Vagina (tissue), 2 donors: Measurements from ENCODE around the gene EGR2.

Experiments used
- CTCF ChIP-seq, 3 experiments: fragments of 450-650 bp in 2 of 3; fragments of 200-600 bp in 1 of 3; sonication (generic) in 1 of 3; IDR thresholded peaks; one replicate each; pipeline ENCODE4 v1.5.1; 2017 to 2019; ENCODE audit warnings: antibody characterized with exemption in 3 of 3, mild to moderate bottlenecking in 2 of 3, moderate library complexity in 2 of 3
- POLR2A ChIP-seq, 2 donors: fragments of 450-650 bp; IDR thresholded peaks; one replicate each; pipeline ENCODE4 v1.6.1; 2017; ENCODE audit warnings: antibody characterized with exemption in 2 of 2, mild to moderate bottlenecking in 2 of 2, moderate library complexity in 2 of 2

DNA sequence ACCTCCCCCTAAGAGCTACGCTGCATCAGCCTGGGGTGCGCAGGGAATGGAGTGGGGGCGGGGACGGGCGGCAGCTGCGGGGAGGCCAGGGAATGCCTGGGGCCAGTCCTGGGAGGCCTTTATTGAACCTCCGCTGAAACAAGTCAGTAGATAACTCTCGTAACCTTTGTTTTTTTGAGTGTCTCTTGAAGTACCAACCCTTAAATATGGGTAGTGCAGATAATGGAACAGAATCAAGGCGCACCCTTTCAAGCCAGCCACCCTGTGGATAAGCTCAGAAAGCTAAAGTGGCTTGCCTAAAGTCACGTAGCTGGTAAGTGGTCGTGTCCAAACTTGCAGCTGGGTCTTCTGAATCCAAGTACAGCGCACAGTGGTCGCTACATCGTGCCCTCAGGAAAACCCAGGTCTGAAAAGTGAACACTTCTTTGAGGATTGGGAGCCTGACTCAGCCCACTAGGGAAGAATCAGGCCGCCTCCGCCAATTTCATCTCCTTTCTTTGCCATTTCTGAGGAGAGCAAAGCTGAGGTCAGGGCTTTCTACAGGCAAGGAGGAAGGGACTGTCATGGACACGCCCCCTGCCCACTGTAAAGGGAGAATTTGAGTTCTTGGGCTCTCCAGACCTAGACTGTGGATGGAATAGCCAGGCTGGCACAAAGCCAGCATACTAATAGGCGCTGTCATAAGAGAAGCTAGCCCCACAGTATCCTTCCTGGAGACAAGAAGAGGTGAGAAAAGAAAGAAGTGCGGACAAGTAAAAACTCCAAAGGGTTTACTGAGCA lies 3.2 kb upstream of the EGR2 start:
- TF ChIP-seq POLR2A (IDR thresholded peaks at IDR 0.05), result no peak
- no peak for TF ChIP-seq CTCF (IDR thresholded peaks at IDR 0.05)
